Suppressor macrophage treated with lipopolysaccharide for 1 hour (primary cell): ENCODE data around the gene MMP7.

Experiments
- DNase-seq, 3 donors: peaks; one replicate each; pipeline ENCODE4 v3.0.0-alpha.2; 2020 to 2022

The MMP7 gene

GRCh38 chr11:102493524-102493923, 37.0 kb downstream of the MMP7 start:
- no peak for DNase-seq

GRCh38 chr11:102491969-102492368, 38.6 kb downstream of the MMP7 start:
- DNase-seq = no peak

GRCh38 chr11:102489186-102490145, 41.1 kb downstream of the MMP7 start:
- peak; percentile 57 to 92 (median 78) for DNase-seq

- DNase-seq = no peak
These were observed 42.3 kb downstream of the MMP7 start for GRCh38 chr11:102488208-102488607.

GRCh38 chr11:102487214-102487613, 43.3 kb downstream of the MMP7 start:
- peak in 2 of 3 donors; percentile 19 to 30 for DNase-seq

GRCh38 chr11:102486584-102486983, 44.0 kb downstream of the MMP7 start:
- no peak for DNase-seq

- DNase-seq = no peak
These were observed 45.3 kb downstream of the MMP7 start for GRCh38 chr11:102485095-102485722.

GRCh38 chr11:102482433-102482832, 48.1 kb downstream of the MMP7 start:
- DNase-seq = no peak

- DNase-seq = no peak
These were observed 50.8 kb downstream of the MMP7 start for GRCh38 chr11:102479733-102480132.

GRCh38 chr11:102478673-102479299, 51.8 kb downstream of the MMP7 start:
- DNase-seq = peak; percentile 35 to 60 (median 59)

- DNase-seq = no peak
These were observed 53.7 kb downstream of the MMP7 start for GRCh38 chr11:102476812-102477211.

GRCh38 chr11:102476069-102476468, 54.5 kb downstream of the MMP7 start:
- peak; percentile 68 to 90 (median 77) for DNase-seq

GRCh38 chr11:102473543-102473942, 57.0 kb downstream of the MMP7 start:
- DNase-seq = no peak

- DNase-seq = no peak
These were observed 58.4 kb downstream of the MMP7 start for GRCh38 chr11:102472127-102472526.

- DNase-seq = no peak
These were observed 59.1 kb downstream of the MMP7 start for GRCh38 chr11:102471474-102471873.
